ENCODE results near the gene WWC1. TPM values are rescaled to one million over a fixed set of nuclear protein-coding genes. Genes with fewer than 3 reads are reported as not detected.

The WWC1 gene
- total and polyA plus RNA-seq, 10 of the 15 experiments (the other 5 are each of a cell fraction or from before 2014, with no cell fraction given) = 0.50 to 7.8 (median 2.5) TPM

DNA sequence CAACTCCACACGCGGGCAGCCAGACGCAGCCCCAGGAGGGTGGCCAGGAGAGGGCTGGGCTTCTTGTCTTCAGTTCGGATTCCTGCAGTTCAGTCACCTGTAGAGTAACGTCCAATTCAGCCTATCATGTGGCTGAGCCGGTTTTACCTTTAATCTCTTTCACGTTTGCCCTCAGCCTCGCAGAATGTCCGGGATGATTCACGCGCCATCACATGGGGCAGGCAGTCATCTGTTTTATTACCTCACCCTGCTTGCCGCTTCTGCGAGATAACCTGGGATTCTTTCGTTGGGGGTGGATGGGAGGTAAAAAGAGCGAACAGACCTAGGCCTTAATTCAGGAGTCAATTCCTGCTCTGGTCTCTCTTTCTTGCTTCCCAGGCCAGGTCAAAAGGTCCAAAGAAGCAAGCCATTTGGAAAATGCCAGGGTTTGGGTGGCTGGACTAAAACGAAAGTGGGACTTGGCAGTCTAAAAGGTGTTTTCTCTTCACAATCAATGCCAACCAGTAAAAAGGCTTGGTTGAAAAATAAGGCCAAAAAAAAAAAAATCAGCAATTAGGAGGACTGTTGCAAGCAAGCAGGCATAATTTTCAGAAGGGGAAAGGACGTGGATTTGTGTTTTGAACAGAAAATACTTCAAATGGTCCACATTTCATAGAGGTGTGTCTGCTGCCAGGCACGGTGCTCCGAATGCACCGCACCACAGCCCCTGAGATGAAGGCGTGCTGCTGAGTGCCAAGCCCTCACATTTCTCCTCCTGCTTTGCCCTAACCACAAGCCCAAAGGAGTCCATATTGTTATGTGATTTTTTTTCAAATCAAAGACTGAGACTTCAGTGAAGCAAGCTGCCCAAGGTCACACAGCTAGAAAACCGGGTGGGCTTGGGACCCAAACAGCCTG, 2.8 kb upstream of the WWC1 start:
- Histone ChIP-seq H3K4me2 (ENCODE audit: control insufficient read depth, insufficient read depth) (no peak overlapping the region), H3K9me3 (replicated peaks; ENCODE audit: control insufficient read depth, insufficient read depth, low read length) (peaks cover 3% of the 10 kb centered on the region; the same call in 2 of the 3 replicates), H4K20me1 (ENCODE audit: control insufficient read depth, insufficient read depth) (no peaks in the 10 kb centered on the region), H3K79me2 (ENCODE audit: control insufficient read depth, insufficient read depth, low read length) (peaks cover 3% of the 10 kb centered on the region; the same call in 1 of the 2 replicates), H3K36me3 (ENCODE audit: control insufficient read depth in 2 of 2, insufficient read depth in 2 of 2, low read length in 1 of 2) (no peaks in the 10 kb centered on the region), H3K9ac (ENCODE audit: control insufficient read depth, insufficient read depth, low read length) (no peak overlapping the region), H3K27me3 (replicated peaks in 1 of 2; ENCODE audit: control insufficient read depth in 2 of 2, insufficient read depth in 2 of 2, low read length in 1 of 2) (no peaks in the 10 kb centered on the region), H3K27ac (ENCODE audit: control insufficient read depth, insufficient read depth) (no peak overlapping the region), H3K4me3 (no peak overlapping the region), H3K4me1 (ENCODE audit: control insufficient read depth, insufficient read depth, low read length) (peaks cover 31% of the 10 kb centered on the region), H2AFZ (ENCODE audit: control insufficient read depth, low read depth, low read length) (no peak overlapping the region)
- no TSS peak for BruUV-seq (replicated peaks)
- no peak for FAIRE-seq
- ChIA-PET POLR2A (no interaction called here), RAD21 (ENCODE audit: unreplicated experiment) (interaction anchor here (1.8 kb wide), 1 partner anchor 61 kb away, joined by 5 read pairs; no protein-coding TSS in a partner anchor), SMC1A (ENCODE audit: uncharacterized antibody, unreplicated experiment) (no interaction called here), CTCF (no interaction called here)
- in situ Hi-C loops (cut with MboI) = no loop called here
- intact Hi-C loops (cut with micrococcal nuclease; ENCODE audit: unreplicated experiment) = loop anchor here (5.0 kb wide), 1 partner anchor 199 kb away; the partner anchor contains the start of gene RARS1
- WGBS (ENCODE audit: insufficient coverage, insufficient replicate concordance, low lambda C conversion rate, missing lambda C conversion rate) = 91% methylated on average over 22 of the region's 22 CpGs
- no peak for DNase-seq (ENCODE audit: low read depth, low spot score)
- ATAC-seq = no peak
- TF ChIP-seq, protein P1, sequence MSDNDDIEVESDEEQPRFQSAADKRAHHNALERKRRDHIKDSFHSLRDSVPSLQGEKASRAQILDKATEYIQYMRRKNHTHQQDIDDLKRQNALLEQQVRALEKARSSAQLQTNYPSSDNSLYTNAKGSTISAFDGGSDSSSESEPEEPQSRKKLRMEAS (IDR thresholded peaks at IDR 0.05; ENCODE audit: low read depth, low read length) = no peak
- TF ChIP-seq ZZZ3 (IDR thresholded peaks at IDR 0.05; ENCODE audit: control insufficient read depth, insufficient read length, low read depth) (no peak), SPI1 (IDR thresholded peaks at IDR 0.05; ENCODE audit: borderline replicate concordance, insufficient read depth, low read depth, low read length) (no peak), FOXM1 (IDR thresholded peaks at IDR 0.05; ENCODE audit: low read depth, low read length) (no peak), MEF2B (IDR thresholded peaks at IDR 0.05; ENCODE audit: partially characterized antibody, poor library complexity, severe bottlenecking) (no peak), FOS (IDR thresholded peaks at IDR 0.05; ENCODE audit: borderline replicate concordance, extremely low read depth, insufficient read length) (no peak), IKZF1 (conservative IDR thresholded peaks at IDR 0.05) (no peak), CEBPZ (IDR thresholded peaks at IDR 0.05; ENCODE audit: low read depth, low read length) (no peak), EGR1 (IDR thresholded peaks at IDR 0.05; ENCODE audit: borderline replicate concordance in 1 of 2, low read depth in 2 of 2, low read length in 2 of 2) (no peak), ELK1 (IDR thresholded peaks at IDR 0.05; ENCODE audit: low read depth, low read length) (no peak), WRNIP1 (IDR thresholded peaks at IDR 0.05; ENCODE audit: borderline replicate concordance, low read depth, low read length) (no peak), RBBP5 (conservative IDR thresholded peaks at IDR 0.05) (no peak), TCF3 (IDR thresholded peaks at IDR 0.05; ENCODE audit: borderline replicate concordance, insufficient read depth, low read depth, low read length) (no peak), BHLHE40 (IDR thresholded peaks at IDR 0.05; ENCODE audit: borderline replicate concordance in 1 of 2, low read depth in 2 of 2, low read length in 1 of 2) (no peak), ZNF274 (IDR thresholded peaks at IDR 0.05; ENCODE audit: insufficient read depth, insufficient read length) (no peak)
- TF ChIP-seq, protein P2, sequence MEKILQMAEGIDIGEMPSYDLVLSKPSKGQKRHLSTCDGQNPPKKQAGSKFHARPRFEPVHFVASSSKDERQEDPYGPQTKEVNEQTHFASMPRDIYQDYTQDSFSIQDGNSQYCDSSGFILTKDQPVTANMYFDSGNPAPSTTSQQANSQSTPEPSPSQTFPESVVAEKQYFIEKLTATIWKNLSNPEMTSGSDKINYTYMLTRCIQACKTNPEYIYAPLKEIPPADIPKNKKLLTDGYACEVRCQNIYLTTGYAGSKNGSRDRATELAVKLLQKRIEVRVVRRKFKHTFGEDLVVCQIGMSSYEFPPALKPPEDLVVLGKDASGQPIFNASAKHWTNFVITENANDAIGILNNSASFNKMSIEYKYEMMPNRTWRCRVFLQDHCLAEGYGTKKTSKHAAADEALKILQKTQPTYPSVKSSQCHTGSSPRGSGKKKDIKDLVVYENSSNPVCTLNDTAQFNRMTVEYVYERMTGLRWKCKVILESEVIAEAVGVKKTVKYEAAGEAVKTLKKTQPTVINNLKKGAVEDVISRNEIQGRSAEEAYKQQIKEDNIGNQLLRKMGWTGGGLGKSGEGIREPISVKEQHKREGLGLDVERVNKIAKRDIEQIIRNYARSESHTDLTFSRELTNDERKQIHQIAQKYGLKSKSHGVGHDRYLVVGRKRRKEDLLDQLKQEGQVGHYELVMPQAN (conservative IDR thresholded peaks at IDR 0.05) = no peak
